T-helper 17 cell (primary cell): Measurements from ENCODE around the gene GNA12. TPM values are rescaled to one million over a fixed set of nuclear protein-coding genes. Genes with fewer than 3 reads are reported as not detected.
"Not testable (repeated sequence)": the region's sequence is repeated elsewhere in the genome, so short reads cannot be mapped to it uniquely, and the experiment has no call there.

ENCODE experiments used
- ATAC-seq: fragments of 150-1000 bp; cut with Tn5 transposase; 2 replicates; pipeline ENCODE4 v1.10.0; 2021; ENCODE audit warnings: mild to moderate bottlenecking, moderate library complexity
- DNase-seq, 3 donors: peaks; one replicate each; pipeline versions ENCODE4 v3.0.0 to v3.0.0-alpha.2; 2020 to 2021
- H3K9me3 ChIP-seq: one replicate; pipeline ENCODE4 v1.7.0; 2013; ENCODE audit warnings: low read length, mild to moderate bottlenecking; ENCODE audit not compliant: control insufficient read depth, poor library complexity, severe bottlenecking
- H3K27ac Mint-ChIP-seq: one replicate; pipeline ENCODE4 v1.8.0; 2022; ENCODE audit warnings: mild to moderate bottlenecking, moderate library complexity, mixed read lengths
- H3K27me3 Mint-ChIP-seq: one replicate; pipeline ENCODE4 v1.8.0; 2022; ENCODE audit warnings: mixed read lengths
- H3K36me3 Mint-ChIP-seq: one replicate; pipeline ENCODE4 v1.8.0; 2022; ENCODE audit warnings: low read depth, mixed read lengths
- H3K4me1 Mint-ChIP-seq: one replicate; pipeline ENCODE4 v1.8.0; 2022; ENCODE audit warnings: mild to moderate bottlenecking, mixed read lengths
- H3K4me3 Mint-ChIP-seq: one replicate; pipeline ENCODE4 v1.8.0; 2022; ENCODE audit warnings: mild to moderate bottlenecking, moderate library complexity, mixed read lengths
- total RNA-seq, 4 donors: library from RNA in 2 of 4; stranded (reverse) in 2 of 4; gene quantifications; one replicate each; pipeline ENCODE4 v1.2.3 and lab custom pipeline; 2022 to 2026

Gene GNA12
- total RNA-seq, 2 donors from 2014 or later = 13.5 to 19.2 TPM

DNA sequence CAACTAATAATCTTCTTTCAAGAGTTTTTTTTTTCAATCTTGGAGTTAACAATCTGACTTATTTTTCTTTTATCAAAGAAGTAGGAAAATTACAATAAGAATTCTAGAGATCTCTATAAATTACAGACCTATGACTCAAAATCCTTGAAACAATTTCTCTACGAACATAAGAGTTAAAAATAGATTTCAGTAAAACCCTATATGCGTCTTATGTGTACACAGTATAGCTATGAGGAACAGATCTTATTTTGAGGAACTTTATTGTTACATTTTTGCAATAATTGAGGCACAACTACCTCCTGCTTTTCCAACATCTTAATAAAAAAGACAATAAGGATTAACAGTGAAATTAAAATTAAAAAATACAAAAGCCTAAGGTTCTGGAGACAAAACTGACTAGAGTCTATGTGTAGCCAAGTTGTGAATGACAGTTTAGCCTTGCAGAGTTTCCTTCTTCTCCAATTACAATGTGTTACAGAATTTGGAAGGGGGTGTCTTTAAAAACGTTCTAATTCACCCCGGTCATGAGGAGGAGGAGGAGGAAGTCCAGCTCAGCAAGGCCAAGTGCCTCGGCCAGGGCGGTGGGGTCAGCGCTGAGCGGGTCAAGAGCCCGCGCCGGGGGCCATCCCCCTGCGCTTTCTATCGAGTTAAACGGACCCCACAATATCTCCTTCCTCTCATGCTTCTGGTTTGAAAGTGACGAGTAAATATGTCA is 115.6 kb downstream of the GNA12 start:
- H3K4me1 Mint-ChIP-seq = peaks cover 5% of the 10 kb centered on the region
- H3K27ac Mint-ChIP-seq = no peak overlapping the region
- no peak overlapping the region for H3K4me3 Mint-ChIP-seq
- DNase-seq (no peak), ATAC-seq (no peak)
- H3K27me3 Mint-ChIP-seq = no peaks in the 10 kb centered on the region
- H3K9me3 ChIP-seq = no peaks in the 10 kb centered on the region
- peaks cover 2% of the 10 kb centered on the region for H3K36me3 Mint-ChIP-seq

DNA sequence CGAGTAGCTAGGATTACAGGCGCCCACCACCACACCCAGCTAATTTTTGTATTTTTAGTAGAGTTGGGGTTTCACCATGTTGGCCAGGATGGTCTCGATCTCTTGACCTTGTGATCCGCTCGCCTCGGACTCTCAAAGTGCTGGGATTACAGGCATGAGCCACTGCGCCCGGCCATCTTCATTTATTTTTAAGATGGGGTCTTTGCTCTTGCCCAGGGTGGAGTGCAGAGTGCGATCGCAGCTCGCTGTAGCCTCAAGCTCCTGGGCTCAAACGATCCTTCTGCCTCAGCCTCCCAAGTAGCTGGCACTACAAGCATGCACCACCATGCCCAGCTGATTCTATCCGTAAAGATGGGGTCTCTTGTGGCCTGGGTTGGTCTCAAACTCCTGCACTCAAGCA is 116.9 kb downstream of the GNA12 start:
- not testable (repeated sequence) for H3K4me1 Mint-ChIP-seq, H3K4me3 Mint-ChIP-seq, DNase-seq, H3K27ac Mint-ChIP-seq, H3K27me3 Mint-ChIP-seq, H3K36me3 Mint-ChIP-seq, ATAC-seq, H3K9me3 ChIP-seq

DNA sequence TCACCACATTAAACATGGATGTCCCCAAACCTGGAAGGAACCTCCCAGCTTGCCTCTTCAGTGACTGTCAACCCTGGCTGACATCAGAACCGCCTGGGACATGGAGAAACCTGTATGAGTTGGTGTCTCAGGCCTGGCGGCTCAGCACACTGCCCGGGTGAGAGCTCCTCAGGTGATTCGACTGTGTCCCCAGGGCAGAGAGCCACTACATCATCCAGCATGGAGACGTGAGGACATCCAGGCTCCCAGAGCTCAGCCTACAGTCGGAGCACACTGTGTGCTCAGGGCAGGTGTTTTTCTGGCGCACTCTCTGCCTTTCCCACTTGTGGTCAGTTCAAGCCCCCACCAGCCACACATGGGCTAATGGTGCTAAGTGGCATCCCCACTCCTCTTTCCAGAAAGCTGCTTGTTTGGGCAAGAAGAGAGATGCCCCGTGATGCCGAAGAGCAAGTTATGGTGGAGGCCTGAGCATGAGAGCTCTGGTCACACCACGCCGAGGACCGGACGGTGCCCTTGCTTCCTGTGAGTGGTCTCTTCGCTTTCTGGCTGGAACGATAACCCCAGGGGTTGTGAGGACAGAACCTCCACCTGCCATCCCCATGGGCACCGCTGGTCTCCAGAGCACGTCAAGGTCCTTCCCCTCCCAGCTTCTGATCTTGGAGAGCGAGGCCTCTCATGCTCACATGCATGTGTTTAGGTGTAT is 117.6 kb downstream of the GNA12 start:
- H3K4me1 Mint-ChIP-seq = peaks cover 2% of the 10 kb centered on the region
- H3K9me3 ChIP-seq = no peaks in the 10 kb centered on the region
- DNase-seq (no peak), ATAC-seq (no peak)
- no peak overlapping the region for H3K4me3 Mint-ChIP-seq
- peaks cover 2% of the 10 kb centered on the region for H3K36me3 Mint-ChIP-seq
- H3K27ac Mint-ChIP-seq = no peak overlapping the region
- H3K27me3 Mint-ChIP-seq = no peaks in the 10 kb centered on the region

DNA sequence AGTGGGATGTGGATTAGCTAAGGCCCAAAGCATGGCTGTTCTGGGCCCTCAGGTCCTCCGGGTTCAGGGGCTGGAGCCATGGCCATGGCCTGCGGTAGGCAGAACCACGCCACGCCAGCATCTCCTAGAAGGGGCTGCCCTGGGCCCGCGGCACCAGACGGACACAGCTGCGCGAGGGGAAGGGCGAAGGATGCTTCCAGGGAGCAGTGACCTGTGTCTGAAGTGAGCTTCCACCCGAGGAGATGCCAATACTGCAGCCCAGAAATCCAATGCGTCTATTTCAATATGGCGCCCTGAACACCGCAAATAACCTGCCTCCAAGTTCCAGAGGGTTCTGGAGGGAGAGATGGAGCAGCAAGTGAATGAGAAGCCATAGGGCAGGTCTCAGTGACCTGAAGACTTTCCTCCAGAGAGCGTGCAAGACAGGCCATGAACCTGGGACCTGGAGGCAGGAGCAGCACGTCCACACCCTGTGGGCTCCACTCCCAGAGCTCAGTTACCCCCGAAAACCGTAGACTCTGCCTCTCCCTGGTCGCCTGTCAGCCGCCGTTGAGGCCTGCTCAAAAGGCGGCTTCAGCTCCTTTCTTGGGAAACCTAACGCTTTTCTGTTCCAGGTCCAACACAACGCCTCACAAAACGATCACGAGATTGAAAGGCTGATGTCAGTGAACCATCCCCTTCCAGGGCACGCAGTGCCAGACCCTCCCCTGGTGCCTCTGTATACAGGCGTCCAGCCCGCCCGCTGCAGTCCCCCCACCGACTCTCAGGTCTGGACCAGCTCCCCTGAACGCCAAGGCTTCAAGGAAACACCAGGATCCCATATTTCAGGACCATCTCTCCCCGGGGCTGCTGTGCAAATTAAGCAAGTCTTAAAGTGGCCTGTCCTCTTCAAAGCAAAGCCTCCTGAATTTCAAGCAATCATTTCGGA is 118.7 kb downstream of the GNA12 start:
- H3K27ac Mint-ChIP-seq = no peak overlapping the region
- H3K9me3 ChIP-seq = no peaks in the 10 kb centered on the region

DNA sequence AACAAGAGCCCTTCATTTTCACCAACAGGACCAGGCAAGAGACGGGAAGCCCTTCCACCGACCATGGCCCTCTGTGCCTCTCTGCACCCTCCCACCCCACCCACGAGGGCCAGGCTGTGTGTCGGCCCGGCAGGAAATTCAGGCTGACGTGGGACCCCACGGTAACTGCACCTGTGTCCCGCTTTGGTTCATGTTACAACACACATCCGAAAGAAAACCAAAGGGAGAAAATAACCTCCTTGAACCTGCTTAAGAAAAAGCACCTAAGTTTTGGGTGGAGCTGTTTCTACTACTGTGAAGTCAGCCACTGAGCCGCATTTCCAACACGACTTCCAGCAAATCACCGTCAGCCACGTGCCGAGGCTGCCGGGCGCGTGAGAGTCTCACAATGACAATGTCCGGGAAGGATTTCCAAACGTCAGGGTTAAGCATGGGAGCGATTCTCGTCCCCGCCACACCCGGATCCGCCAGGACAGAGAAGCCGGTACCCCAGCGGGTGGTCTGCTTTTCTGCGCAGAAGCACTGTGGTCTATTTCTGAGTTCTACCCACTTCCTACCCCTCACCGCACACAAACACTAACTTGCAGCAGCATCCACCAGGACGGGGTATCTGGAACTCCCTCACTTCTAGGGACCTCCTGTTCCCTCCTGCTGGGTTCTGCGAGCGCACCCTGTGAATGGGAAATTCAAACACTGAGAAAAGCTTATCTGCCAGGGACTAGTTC is 119.5 kb downstream of the GNA12 start:
- ATAC-seq = no peak
- Mint-ChIP-seq H3K4me3 (no peak overlapping the region), H3K27ac (no peak overlapping the region), H3K36me3 (no peaks in the 10 kb centered on the region), H3K27me3 (no peaks in the 10 kb centered on the region), H3K4me1 (peaks cover 4% of the 10 kb centered on the region)
- DNase-seq = no peak
- no peaks in the 10 kb centered on the region for H3K9me3 ChIP-seq

More for the DNA sequence above, 118.7 kb downstream of the GNA12 start:
- Mint-ChIP-seq H3K4me1 (peaks cover 6% of the 10 kb centered on the region), H3K27me3 (no peaks in the 10 kb centered on the region), H3K36me3 (peaks cover 2% of the 10 kb centered on the region), H3K4me3 (no peak overlapping the region)
- DNase-seq (no peak), ATAC-seq (no peak)

DNA sequence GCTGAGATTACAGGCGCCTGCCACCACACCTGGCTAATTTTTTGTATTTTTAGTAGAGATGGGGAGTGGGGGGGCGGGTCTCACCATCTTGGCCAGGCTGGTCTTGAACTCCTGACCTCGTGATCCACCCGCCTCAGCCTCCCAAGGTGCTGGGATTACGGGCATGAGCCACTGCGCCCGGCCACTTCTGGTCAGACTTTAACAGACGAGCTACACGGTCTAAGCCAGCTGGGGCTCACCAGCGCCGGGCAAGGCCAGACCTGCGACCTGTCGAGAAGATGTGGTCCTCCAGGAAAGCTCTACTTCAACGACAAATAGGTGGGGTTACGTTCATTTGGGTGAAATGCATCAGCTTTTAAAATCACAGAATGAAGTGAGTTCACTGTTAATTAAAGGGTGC is 120.1 kb downstream of the GNA12 start:
- not testable (repeated sequence) for H3K4me3 Mint-ChIP-seq, H3K27ac Mint-ChIP-seq, ATAC-seq, H3K9me3 ChIP-seq, DNase-seq, H3K27me3 Mint-ChIP-seq, H3K36me3 Mint-ChIP-seq, H3K4me1 Mint-ChIP-seq

DNA sequence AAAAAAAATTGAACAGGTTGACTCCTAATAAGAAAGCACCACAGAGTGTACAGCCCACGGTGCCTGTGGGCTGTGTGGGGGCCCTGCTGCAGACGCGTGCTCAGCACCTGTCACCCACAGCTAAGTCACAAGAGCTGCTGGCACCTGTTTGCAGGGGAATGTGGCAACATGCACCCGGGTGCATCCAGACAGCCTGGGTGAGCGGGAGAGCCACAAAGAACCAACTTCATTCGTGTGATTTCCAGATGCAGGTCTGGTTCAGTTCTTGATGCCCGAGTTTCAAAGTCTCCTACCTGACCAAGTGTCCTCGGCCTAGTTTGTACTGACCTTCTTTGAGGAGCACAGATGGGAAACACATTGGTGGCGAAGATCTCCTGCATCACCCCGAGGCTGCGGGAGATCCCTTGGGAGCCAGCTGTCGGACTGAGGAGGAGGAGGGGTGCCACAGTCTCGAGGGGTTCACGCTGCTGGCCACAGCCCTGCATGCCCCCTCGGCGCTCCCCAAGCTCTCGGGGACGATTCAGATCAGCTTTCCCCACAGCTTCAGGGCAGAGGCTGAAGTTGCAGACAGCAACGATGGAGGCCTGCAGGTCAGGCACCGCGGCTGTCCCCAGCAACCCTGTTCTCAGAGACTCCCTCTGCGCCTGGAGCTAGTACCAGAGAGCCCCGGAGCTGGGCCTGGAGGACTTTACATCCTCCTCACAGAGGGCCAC is 120.8 kb downstream of the GNA12 start:
- Mint-ChIP-seq H3K27ac (no peak overlapping the region), H3K4me3 (no peak overlapping the region), H3K27me3 (no peaks in the 10 kb centered on the region), H3K4me1 (peaks cover 4% of the 10 kb centered on the region), H3K36me3 (no peaks in the 10 kb centered on the region)
- no peaks in the 10 kb centered on the region for H3K9me3 ChIP-seq
- DNase-seq = no peak
- no peak for ATAC-seq

DNA sequence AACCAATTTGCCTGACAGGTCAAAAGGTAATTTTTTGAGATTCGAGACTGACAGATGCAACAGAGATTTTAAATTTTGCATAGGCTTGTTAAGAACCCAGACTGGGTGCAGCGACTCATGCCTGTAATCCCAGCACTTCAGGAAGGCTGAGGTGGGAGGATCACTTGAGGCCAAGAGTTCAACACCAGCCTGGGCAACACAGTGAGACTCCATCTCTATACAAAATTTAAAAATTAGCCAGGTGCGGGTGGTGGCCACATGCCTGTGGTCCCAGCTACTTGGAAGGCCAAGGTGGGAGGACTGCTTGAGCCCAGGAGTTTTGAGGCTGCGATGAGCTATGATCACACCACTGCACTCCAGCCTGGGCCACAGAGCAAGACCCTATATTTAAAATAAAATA is 121.5 kb downstream of the GNA12 start:
- no peak for ATAC-seq
- DNase-seq = no peak
- H3K36me3 Mint-ChIP-seq = no peaks in the 10 kb centered on the region
- no peaks in the 10 kb centered on the region for H3K9me3 ChIP-seq
- H3K27me3 Mint-ChIP-seq = no peaks in the 10 kb centered on the region
- no peak overlapping the region for H3K27ac Mint-ChIP-seq
- H3K4me1 Mint-ChIP-seq = peaks cover 5% of the 10 kb centered on the region
- no peak overlapping the region for H3K4me3 Mint-ChIP-seq

DNA sequence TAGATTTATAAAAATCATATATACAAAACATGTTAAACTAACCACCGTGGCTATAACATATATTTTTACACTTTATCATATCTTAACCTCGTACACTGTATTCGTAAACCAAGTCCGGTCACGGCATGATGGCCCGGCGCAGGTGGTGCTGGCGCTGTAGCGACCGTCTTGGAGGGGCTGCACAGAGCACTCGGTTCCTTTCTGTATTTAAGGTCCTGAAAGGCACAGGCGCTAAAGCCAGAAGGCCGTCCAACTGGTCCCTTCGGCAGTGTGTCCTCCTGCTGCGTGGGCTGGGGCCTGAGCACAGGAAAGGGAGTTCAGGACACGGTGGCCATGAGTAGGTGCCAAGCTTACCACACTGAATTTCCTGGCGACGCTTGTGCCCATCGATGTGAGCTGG is 122.3 kb downstream of the GNA12 start:
- no peaks in the 10 kb centered on the region for H3K9me3 ChIP-seq
- Mint-ChIP-seq H3K27me3 (no peaks in the 10 kb centered on the region), H3K27ac (no peak overlapping the region), H3K36me3 (no peaks in the 10 kb centered on the region), H3K4me3 (no peak overlapping the region), H3K4me1 (peaks cover 7% of the 10 kb centered on the region)
- DNase-seq = no peak
- no peak for ATAC-seq

DNA sequence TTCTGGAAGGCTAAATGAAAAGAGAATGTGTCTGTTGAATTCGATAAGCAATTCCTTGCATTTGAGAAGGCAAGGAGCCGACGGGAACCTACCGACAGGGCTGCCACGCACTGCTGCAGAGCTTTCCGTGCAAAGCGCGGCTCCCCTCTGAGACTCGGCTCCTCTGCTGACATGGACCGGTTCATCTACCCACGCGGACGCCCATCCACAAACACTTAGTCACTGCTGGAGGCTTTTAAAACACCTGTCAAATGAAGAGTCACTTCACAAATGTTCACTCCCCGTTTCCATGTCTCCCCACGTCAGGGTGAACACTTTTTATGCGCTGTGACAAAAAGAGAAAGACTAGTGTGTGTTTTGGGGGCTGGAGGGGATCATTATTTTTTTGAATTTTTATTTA is 124.1 kb downstream of the GNA12 start:
- no peaks in the 10 kb centered on the region for H3K36me3 Mint-ChIP-seq
- no peaks in the 10 kb centered on the region for H3K9me3 ChIP-seq
- ATAC-seq (no peak), DNase-seq (no peak)
- no peaks in the 10 kb centered on the region for H3K27me3 Mint-ChIP-seq
- peak overlapping the region; percentile 37 for H3K27ac Mint-ChIP-seq
- no peak overlapping the region for H3K4me3 Mint-ChIP-seq
- peaks cover 23% of the 10 kb centered on the region for H3K4me1 Mint-ChIP-seq

DNA sequence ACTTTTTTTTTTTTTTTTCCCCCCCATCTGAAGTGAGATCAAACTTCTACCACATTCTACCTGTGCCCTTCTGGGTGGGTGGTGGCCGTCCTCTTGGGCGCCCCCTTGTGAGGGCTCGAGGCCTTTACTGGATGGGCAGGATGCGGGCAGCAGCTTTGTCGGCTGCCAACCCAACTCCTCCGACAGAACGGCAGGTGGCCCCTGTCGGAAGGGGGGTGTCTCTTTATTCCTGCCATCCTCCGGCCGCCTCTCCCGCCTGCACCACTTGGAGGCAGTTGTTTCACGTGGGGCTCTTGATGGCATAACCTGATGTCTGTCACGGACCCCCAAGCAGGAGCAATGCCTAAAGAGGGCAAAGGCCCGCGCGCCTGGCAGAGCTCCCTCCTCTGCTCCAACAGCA is 125.1 kb downstream of the GNA12 start:
- peaks cover 33% of the 10 kb centered on the region for H3K4me1 Mint-ChIP-seq
- ATAC-seq = peak; percentile 46
- peak; percentile 38 to 60 (median 45) for DNase-seq
- no peaks in the 10 kb centered on the region for H3K36me3 Mint-ChIP-seq
- H3K27me3 Mint-ChIP-seq = no peaks in the 10 kb centered on the region
- H3K27ac Mint-ChIP-seq = peak overlapping the region; percentile 87
- H3K4me3 Mint-ChIP-seq = no peak overlapping the region
- H3K9me3 ChIP-seq = no peaks in the 10 kb centered on the region

DNA sequence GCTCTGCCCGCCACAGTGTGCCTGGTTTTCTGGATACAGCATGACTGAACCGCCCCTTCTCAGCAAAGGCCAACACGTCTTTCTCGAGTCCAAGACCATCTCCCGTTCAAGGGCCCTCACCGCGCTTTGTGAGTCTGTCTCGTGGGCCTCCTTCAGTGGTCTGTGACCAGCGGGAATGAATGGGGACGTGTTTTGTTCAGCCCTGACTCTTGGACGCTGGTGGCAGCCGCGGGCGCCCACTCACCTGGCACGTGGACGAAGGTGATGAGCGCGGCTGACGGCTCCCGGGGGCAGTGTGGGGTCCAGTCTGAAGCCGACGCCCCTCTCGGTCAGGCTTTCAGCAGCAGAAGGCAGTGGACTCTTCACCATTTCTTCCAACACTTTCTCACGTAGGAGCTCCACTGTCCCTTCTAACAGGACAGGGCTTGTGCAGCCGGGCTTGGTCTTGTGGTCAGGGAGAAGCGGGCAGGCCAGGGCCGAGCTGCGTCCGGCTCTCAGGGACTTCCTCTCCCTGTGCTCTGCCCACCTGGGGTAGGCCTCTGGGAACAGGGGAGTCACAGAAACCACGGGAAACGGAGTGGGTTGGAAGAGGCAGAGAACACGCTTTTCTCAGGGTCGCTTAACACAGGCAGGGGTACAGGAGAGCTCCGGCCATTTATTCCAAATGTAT is 125.7 kb downstream of the GNA12 start:
- no peaks in the 10 kb centered on the region for H3K9me3 ChIP-seq
- Mint-ChIP-seq H3K27me3 (no peaks in the 10 kb centered on the region), H3K27ac (peak overlapping the region; percentile 87), H3K4me1 (peaks cover 36% of the 10 kb centered on the region), H3K36me3 (no peaks in the 10 kb centered on the region), H3K4me3 (no peak overlapping the region)
- no peak for DNase-seq
- no peak for ATAC-seq
